ENCODE measurements around the gene CDSN.

The CDSN gene

GRCh38 chr6:31144296-31144969 lies 24.2 kb upstream of the CDSN start:
- no peak for DNase-seq (ENCODE audit: low read depth)
- H3K4me3 ChIP-seq (ENCODE audit: control insufficient read depth, low read depth, low read length): no peak overlapping the region
- no peak for TF ChIP-seq CTCF (IDR thresholded peaks at IDR 0.05; ENCODE audit: control insufficient read depth, insufficient read depth, low read depth, low read length, missing control alignments)

- no peak for TF ChIP-seq CTCF (IDR thresholded peaks at IDR 0.05; ENCODE audit: control insufficient read depth, insufficient read depth, low read depth, low read length, missing control alignments)
- peak; percentile 46 for DNase-seq (ENCODE audit: low read depth)
- H3K4me3 ChIP-seq (ENCODE audit: control insufficient read depth, low read depth, low read length): no peak overlapping the region
Measured at GRCh38 chr6:31143148-31143547, 22.9 kb upstream of the CDSN start.

- no peak overlapping the region for H3K4me3 ChIP-seq (ENCODE audit: control insufficient read depth, low read depth, low read length)
- no peak for TF ChIP-seq CTCF (IDR thresholded peaks at IDR 0.05; ENCODE audit: control insufficient read depth, insufficient read depth, low read depth, low read length, missing control alignments)
- DNase-seq (ENCODE audit: low read depth): no peak
Measured at GRCh38 chr6:31142361-31142761, 22.1 kb upstream of the CDSN start.

- TF ChIP-seq CTCF (IDR thresholded peaks at IDR 0.05; ENCODE audit: control insufficient read depth, insufficient read depth, low read depth, low read length, missing control alignments): no peak
- no peak overlapping the region for H3K4me3 ChIP-seq (ENCODE audit: control insufficient read depth, low read depth, low read length)
- no peak for DNase-seq (ENCODE audit: low read depth)
Measured at GRCh38 chr6:31140643-31141042, 20.4 kb upstream of the CDSN start.

- H3K4me3 ChIP-seq (ENCODE audit: control insufficient read depth, low read depth, low read length): no peak overlapping the region
- DNase-seq (ENCODE audit: low read depth): no peak
- no peak for TF ChIP-seq CTCF (IDR thresholded peaks at IDR 0.05; ENCODE audit: control insufficient read depth, insufficient read depth, low read depth, low read length, missing control alignments)
Measured at GRCh38 chr6:31139599-31139998, 19.4 kb upstream of the CDSN start.

- no peak for TF ChIP-seq CTCF (IDR thresholded peaks at IDR 0.05; ENCODE audit: control insufficient read depth, insufficient read depth, low read depth, low read length, missing control alignments)
- DNase-seq (ENCODE audit: low read depth): no peak
Measured at GRCh38 chr6:31138982-31139381, 18.7 kb upstream of the CDSN start, which contains the start of gene PSORS1C2. PSORS1C2 (minus strand) TSS chr6:31139066; CDS start chr6:31139026, 40 bp downstream.

More at GRCh38 chr6:31138982-31139381, 18.7 kb upstream of the CDSN start, which contains the start of gene PSORS1C2:
- no peak within 1 kb of the TSS for H3K4me3 ChIP-seq (ENCODE audit: control insufficient read depth, low read depth, low read length)

Measured in AG09309 (cell line).